ENCODE data around the gene WNT5B. TPM values are rescaled to one million over a fixed set of nuclear protein-coding genes. Genes with fewer than 3 reads are reported as not detected.

The WNT5B gene
- total and polyA plus RNA-seq, 2 of the 8 experiments (the other 6 are each of a cell fraction or from before 2014, with no cell fraction given) = 0.91 to 1.2 TPM

DNA sequence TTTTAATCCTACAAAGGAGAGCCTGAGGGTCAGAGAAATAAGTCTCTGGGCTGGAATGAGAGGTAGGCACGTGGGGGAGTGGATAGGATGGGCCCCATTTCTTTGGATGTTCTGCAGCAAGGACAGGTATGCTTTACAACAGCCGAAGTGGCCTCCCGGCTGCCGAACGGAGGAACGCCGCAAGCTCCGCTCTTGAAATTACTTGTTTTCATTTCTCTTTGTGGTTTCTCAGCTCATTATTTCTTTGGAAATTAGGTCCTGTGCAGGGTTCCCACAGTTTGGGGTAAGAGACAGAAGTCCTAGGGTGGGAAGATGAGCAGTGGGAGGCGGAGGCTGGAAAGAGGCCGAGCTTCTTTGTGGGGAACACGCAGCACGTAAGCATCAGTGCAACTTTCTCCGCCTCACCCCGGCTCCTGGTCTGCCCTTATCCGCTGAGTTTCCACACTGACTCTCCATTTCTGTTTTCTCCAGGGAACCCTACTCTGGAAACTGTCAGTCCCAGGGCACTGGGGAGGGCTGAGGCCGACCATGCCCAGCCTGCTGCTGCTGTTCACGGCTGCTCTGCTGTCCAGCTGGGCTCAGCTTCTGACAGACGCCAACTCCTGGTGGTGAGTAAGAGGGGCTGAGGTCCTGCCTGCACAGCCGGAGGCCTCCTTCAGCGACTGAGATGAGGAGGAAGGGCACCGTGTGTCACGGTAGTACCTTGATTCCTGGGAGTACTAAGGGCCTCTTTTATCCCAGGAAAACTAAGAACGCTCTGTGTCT is 2.0 kb downstream of the WNT5B start:
- Histone ChIP-seq H3K23ac (ENCODE audit: insufficient read length) (no peak overlapping the region), H3K27ac (ENCODE audit: low read depth, low read length) (no peak overlapping the region), H2BK5ac (ENCODE audit: low read depth, low read length) (no peak overlapping the region), H3K27me3 (replicated peaks in 1 of 4; ENCODE audit: control insufficient read depth in 3 of 4, extremely low read depth in 1 of 4, insufficient read depth in 3 of 4, low read length in 3 of 4) (peaks cover 34 to 84% (median 72%) of the 10 kb centered on the region in 4 experiments), H3K4me3 (ENCODE audit: extremely low read depth in 1 of 4, insufficient read depth in 2 of 4, low read depth in 3 of 4, low read length in 4 of 4) (peak overlapping the region; percentile 20 to 65 (median 42); a peak in 6 of 8 replicates), H2AK5ac (ENCODE audit: low read depth, low read length) (no peak overlapping the region), H2AFZ (ENCODE audit: low read length) (no peak overlapping the region), H3K4me2 (ENCODE audit: insufficient read depth in 1 of 2, low read depth in 2 of 2, low read length in 2 of 2) (peak overlapping the region; percentile 92 to 95), H2BK15ac (ENCODE audit: low read length) (no peak overlapping the region), H3K23me2 (ENCODE audit: low read depth, low read length) (peaks cover 8% of the 10 kb centered on the region; the same call in 1 of the 2 replicates), H3K4me1 (replicated peaks in 1 of 4; ENCODE audit: control insufficient read depth in 3 of 4, insufficient read depth in 4 of 4, low read length in 3 of 4) (peaks cover 2 to 26% (median 18%) of the 10 kb centered on the region in 4 experiments), H2BK12ac (ENCODE audit: low read depth, low read length) (peak overlapping the region; percentile 93; the same call in 1 of the 2 replicates), H2BK120ac (replicated peaks; ENCODE audit: low read depth, low read length) (no peak overlapping the region), H3K9ac (replicated peaks in 1 of 4; ENCODE audit: extremely low read depth in 1 of 4, low read depth in 3 of 4, low read length in 3 of 4) (no peak overlapping the region; a peak in 1 of 7 replicates), H4K91ac (replicated peaks; ENCODE audit: insufficient read length, low read length) (no peak overlapping the region), H3K14ac (ENCODE audit: insufficient read length) (no peak overlapping the region), H3K56ac (replicated peaks; ENCODE audit: insufficient read length, low read depth, low read length) (no peak overlapping the region), H3K79me2 (ENCODE audit: control insufficient read depth in 1 of 2, insufficient read depth in 2 of 2, low read length in 2 of 2) (no peaks in the 10 kb centered on the region), H4K8ac (ENCODE audit: extremely low read depth, insufficient read depth, low read length) (no peak overlapping the region), H4K20me1 (replicated peaks in 1 of 2; ENCODE audit: control insufficient read depth in 1 of 2, insufficient read depth in 2 of 2, low read length in 2 of 2) (peaks cover 0 to 4% of the 10 kb centered on the region in 2 experiments), H3K36me3 (ENCODE audit: control insufficient read depth in 2 of 4, insufficient read depth in 4 of 4, low read length in 3 of 4) (no peaks in the 10 kb centered on the region), H4K5ac (ENCODE audit: insufficient read length, low read depth, low read length) (no peak overlapping the region), H3K9me3 (ENCODE audit: insufficient read depth in 2 of 2, low read depth in 1 of 2, low read length in 1 of 2) (no peaks in the 10 kb centered on the region), H3K79me1 (ENCODE audit: low read depth, low read length) (no peaks in the 10 kb centered on the region), H3K4ac (replicated peaks; ENCODE audit: insufficient read length, low read depth, low read length) (no peak overlapping the region), H2BK20ac (ENCODE audit: low read length) (no peak overlapping the region), H3K18ac (ENCODE audit: extremely low read depth, low read length) (peak overlapping the region; percentile 60; the same call in 1 of the 2 replicates)
- DNase-seq (ENCODE audit: low read depth in 1 of 2, low spot score in 2 of 2) (peak in 1 of 2 experiments; percentile 63), FAIRE-seq (no peak)
- CTCF ChIA-PET (ENCODE audit: partially characterized antibody) = interaction anchor here (0.6 to 3.6 kb wide), 13 partner anchors 15 to 1525 kb away, joined by 3 to 16 read pairs (median 3); no protein-coding TSS in a partner anchor
- POLR2A ChIA-PET (ENCODE audit: partially characterized antibody) = interaction anchor here (0.8 to 1.3 kb wide), 4 partner anchors 22 to 60 kb away, joined by 3 to 5 read pairs (median 4); partner anchors contain the start of gene ADIPOR2
- TF ChIP-seq SAP30 (IDR thresholded peaks at IDR 0.05; ENCODE audit: insufficient read depth, insufficient replicate concordance, low read length) = peak; percentile 57
- peak; percentile 55 to 66; a peak in 2 of 4 replicates for TF ChIP-seq SIN3A (conservative IDR thresholded peaks at IDR 0.05 in 1 of 2, IDR thresholded peaks at IDR 0.05 in 1 of 2; ENCODE audit: low read depth in 1 of 2, low read length in 2 of 2)
- no peak for TF ChIP-seq KDM4A (IDR thresholded peaks at IDR 0.05; ENCODE audit: low read depth, low read length, severe bottlenecking)
- peak; percentile 94 for TF ChIP-seq EZH2 (IDR thresholded peaks at IDR 0.05; ENCODE audit: low read depth, low read length, severe bottlenecking)
- TF ChIP-seq SUZ12 (IDR thresholded peaks at IDR 0.05; ENCODE audit: low read length) = peak; percentile 92
- no peak for TF ChIP-seq POLR2A (IDR thresholded peaks at IDR 0.05; ENCODE audit: control extremely low read depth in 1 of 2, low read depth in 2 of 2, low read length in 2 of 2)
- peak in 1 of 3 experiments; percentile 20; a peak in 1 of 4 replicates for TF ChIP-seq CTCF (IDR thresholded peaks at IDR 0.05; ENCODE audit: control extremely low read depth in 1 of 3, insufficient read depth in 1 of 3, low read depth in 1 of 3, low read length in 3 of 3)
- WGBS, 2 experiments (ENCODE audit: extremely low coverage in 1 of 2, insufficient coverage in 1 of 2, insufficient read length in 1 of 2, insufficient replicate concordance in 2 of 2, low coverage in 1 of 2, low lambda C conversion rate in 2 of 2, missing lambda C conversion rate in 1 of 2) = 7% methylated on average over 23 of the region's 23 CpGs; no CpG with 5 or more reads in 1 of the 2 experiments

Measured in H1 (cell line).